ENCODE data around the gene DNAJC11. TPM values are rescaled to one million over a fixed set of nuclear protein-coding genes. Genes with fewer than 3 reads are reported as not detected.

The DNAJC11 gene
- total RNA-seq, 1 donor from 2014 or later, result 70.3 TPM

GRCh38 chr1:6692956-6693355, 8.7 kb downstream of the DNAJC11 start:
- H3K27ac Mint-ChIP-seq, result no peak overlapping the region

DNA sequence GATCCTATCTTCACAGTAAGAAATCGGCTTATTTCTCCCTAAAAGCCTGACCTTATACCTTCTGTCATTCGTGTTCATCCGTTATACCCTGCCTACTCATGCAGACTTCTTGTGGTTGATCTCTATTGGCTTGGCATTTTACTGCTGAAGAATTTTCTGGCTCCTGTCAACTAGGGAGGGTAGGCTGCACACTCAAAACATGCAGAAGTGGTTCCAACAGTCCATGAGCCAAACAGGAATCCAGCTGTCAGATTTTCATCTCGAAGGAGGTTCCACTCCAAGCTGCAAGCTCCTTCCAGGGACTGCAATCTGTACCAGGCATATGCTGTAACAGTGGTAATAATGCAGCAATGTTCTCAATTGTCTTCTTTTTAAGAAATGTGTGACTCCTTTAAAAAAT, 10.1 kb downstream of the DNAJC11 start:
- Mint-ChIP-seq H3K27me3 (no peaks in the 10 kb centered on the region), H3K4me1 (ENCODE audit: unreplicated experiment) (peaks cover 10% of the 10 kb centered on the region), H3K9me3 (no peaks in the 10 kb centered on the region), H3K36me3 (peaks cover 3% of the 10 kb centered on the region), H3K27ac (no peak overlapping the region), H3K4me3 (no peak overlapping the region)
- no peak for DNase-seq (ENCODE audit: extremely low spot score, unreplicated experiment)
- TF ChIP-seq CTCF (conservative IDR thresholded peaks at IDR 0.05), result no peak

More at GRCh38 chr1:6692956-6693355, 8.7 kb downstream of the DNAJC11 start:
- H3K27me3 Mint-ChIP-seq, result no peaks in the 10 kb centered on the region
- TF ChIP-seq CTCF (conservative IDR thresholded peaks at IDR 0.05), result no peak
- DNase-seq (ENCODE audit: extremely low spot score, unreplicated experiment), result no peak
- peaks cover 6% of the 10 kb centered on the region for H3K4me1 Mint-ChIP-seq (ENCODE audit: unreplicated experiment)
- H3K36me3 Mint-ChIP-seq, result peaks cover 3% of the 10 kb centered on the region
- H3K4me3 Mint-ChIP-seq, result no peak overlapping the region
- H3K9me3 Mint-ChIP-seq, result no peaks in the 10 kb centered on the region

- TF ChIP-seq CTCF (conservative IDR thresholded peaks at IDR 0.05), result no peak
- Mint-ChIP-seq H3K36me3 (peaks cover 3% of the 10 kb centered on the region), H3K27me3 (no peaks in the 10 kb centered on the region), H3K27ac (no peak overlapping the region), H3K9me3 (no peaks in the 10 kb centered on the region), H3K4me1 (ENCODE audit: unreplicated experiment) (peaks cover 6% of the 10 kb centered on the region), H3K4me3 (no peak overlapping the region)
- DNase-seq (ENCODE audit: extremely low spot score, unreplicated experiment), result no peak
These were observed 11.4 kb downstream of the DNAJC11 start for GRCh38 chr1:6690186-6690585.

GRCh38 chr1:6688757-6689156, 12.9 kb downstream of the DNAJC11 start:
- DNase-seq (ENCODE audit: extremely low spot score, unreplicated experiment), result no peak
- H3K9me3 Mint-ChIP-seq, result no peaks in the 10 kb centered on the region
- no peaks in the 10 kb centered on the region for H3K27me3 Mint-ChIP-seq
- peaks cover 6% of the 10 kb centered on the region for H3K4me1 Mint-ChIP-seq (ENCODE audit: unreplicated experiment)
- H3K4me3 Mint-ChIP-seq, result no peak overlapping the region
- H3K27ac Mint-ChIP-seq, result no peak overlapping the region
- peaks cover 3% of the 10 kb centered on the region for H3K36me3 Mint-ChIP-seq
- TF ChIP-seq CTCF (conservative IDR thresholded peaks at IDR 0.05), result no peak

- peaks cover 6% of the 10 kb centered on the region for H3K4me1 Mint-ChIP-seq (ENCODE audit: unreplicated experiment)
- no peak for DNase-seq (ENCODE audit: extremely low spot score, unreplicated experiment)
- H3K4me3 Mint-ChIP-seq, result no peak overlapping the region
- no peaks in the 10 kb centered on the region for H3K27me3 Mint-ChIP-seq
- no peak for TF ChIP-seq CTCF (conservative IDR thresholded peaks at IDR 0.05)
- no peaks in the 10 kb centered on the region for H3K9me3 Mint-ChIP-seq
- H3K36me3 Mint-ChIP-seq, result peaks cover 3% of the 10 kb centered on the region
- no peak overlapping the region for H3K27ac Mint-ChIP-seq
These were observed 13.6 kb downstream of the DNAJC11 start for GRCh38 chr1:6688001-6688400.

GRCh38 chr1:6686294-6686693, 15.3 kb downstream of the DNAJC11 start:
- Mint-ChIP-seq H3K9me3 (no peaks in the 10 kb centered on the region), H3K27ac (no peak overlapping the region), H3K36me3 (no peaks in the 10 kb centered on the region), H3K27me3 (no peaks in the 10 kb centered on the region), H3K4me1 (ENCODE audit: unreplicated experiment) (peaks cover 6% of the 10 kb centered on the region), H3K4me3 (no peak overlapping the region)
- DNase-seq (ENCODE audit: extremely low spot score, unreplicated experiment), result no peak
- no peak for TF ChIP-seq CTCF (conservative IDR thresholded peaks at IDR 0.05)

All from type B pancreatic cell (in vitro differentiated cells).